ENCODE results near the gene ABHD11.
"Not testable (repeated sequence)": the region's sequence is repeated elsewhere in the genome, so short reads cannot be mapped to it uniquely, and the experiment has no call there.

The ABHD11 gene

DNA sequence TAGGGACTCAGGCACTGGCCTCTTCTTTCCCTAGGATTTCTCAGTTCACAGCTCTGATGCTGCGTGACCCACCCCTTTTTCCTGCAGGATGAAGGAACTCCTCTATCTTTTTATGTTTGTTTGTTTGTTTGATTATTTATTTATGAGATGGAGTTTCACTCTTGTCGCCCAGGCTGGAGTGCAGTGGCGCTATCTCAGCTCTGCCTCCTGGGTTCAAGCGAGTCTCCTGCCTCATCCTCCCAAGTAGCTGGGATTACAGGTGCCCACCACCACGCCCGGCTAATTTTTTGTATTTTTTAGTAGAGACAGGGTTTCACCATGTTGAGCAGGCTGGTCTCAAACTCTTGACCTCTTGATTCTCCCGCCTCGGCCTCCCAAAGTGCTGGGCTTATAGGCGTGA, 18.2 kb downstream of the ABHD11 start:
- FAIRE-seq; DNase-seq (ENCODE audit: low spot score): not testable (repeated sequence)

DNA sequence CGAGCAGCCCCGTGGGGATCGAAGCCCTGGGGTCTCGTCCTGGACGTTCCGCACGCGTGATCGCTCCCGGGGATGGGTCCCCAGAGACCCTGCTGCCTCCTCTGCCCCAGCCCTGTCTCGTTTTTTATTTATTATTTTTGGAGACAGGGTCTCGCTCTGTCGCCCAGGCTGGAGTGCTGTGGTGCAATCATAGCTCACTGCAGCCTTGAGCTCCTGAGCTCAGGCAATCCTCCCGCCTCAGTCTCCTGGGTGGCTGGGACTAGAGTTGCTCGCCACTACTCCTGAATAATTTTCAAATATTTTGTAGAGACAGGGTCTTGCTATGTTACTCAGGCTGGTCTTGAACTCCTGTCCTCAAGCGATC, 18.8 kb downstream of the ABHD11 start:
- DNase-seq (ENCODE audit: low spot score) (no peak), FAIRE-seq (no peak)

DNA sequence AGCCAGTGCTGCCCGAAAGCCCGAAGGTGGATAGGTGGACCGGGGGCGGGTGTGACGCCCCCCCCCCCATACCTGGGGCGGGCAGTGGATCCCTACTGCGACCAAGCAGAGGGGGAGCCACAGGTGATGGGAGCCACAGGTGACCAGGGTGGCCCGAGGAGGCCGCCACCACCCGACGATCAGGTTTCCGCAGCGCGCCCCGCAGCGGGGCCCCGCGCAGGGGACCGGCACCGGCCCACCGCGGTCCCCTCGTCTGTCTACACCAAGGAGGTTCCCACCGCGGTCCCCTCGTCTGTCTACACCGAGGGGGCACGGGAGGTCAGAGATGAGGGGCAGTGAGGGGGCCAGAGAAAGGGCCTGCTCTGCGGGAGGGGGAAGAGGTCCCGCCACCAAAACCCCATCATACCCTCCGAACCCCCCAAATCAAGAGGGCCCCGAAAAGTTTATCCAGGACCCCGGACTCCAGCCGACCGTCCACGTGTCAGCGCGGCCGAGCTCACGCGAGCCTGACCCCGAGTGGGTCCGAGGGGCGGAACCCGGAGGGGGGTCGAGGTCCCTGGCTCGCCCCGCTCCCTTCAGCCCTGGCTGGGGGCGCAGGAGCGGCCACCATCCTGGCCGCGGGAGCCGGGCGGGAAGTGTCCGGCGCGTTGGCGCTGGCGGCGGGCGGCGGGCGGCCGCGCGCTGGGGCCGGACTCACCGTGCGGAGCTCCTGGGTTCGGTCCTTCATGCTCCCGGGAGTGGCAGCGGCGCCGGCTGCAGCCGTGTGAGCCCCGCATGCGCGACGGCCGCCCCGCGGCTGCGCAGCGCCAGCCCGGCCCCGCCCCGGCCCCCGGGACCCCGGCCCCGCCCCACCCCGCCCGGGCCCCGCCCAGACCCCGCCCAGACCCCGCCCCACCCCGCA, 19.4 kb downstream of the ABHD11 start, which contains the start of gene STX1A:
STX1A (minus strand) TSS at position 765 of the 901 bp plus-strand sequence; CDS start at position 727, 38 bp downstream.
- FAIRE-seq: no peak
- DNase-seq (ENCODE audit: low spot score): peak; percentile 42

DNA sequence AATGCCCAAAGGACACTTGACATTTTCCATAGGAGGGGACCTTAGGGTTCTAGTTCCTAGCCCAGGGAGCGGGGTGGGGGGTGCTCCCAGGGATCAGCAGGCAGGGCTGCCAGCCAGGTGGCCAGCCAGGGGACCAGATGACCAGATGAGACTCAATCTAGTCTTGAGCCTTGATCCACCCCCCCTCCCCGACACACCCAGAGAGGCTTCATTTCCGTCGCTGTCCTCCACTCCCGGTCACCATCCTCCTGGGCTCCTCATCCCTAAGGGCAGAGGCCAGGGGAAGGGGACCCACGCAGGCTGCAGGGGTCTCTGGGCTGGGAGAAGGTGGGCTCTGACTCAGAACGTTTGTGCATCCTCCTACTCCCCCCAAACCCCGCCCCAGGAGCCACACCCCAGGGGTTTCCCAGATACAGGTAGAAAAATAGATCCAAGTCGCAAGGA, 20.1 kb downstream of the ABHD11 start:
- DNase-seq (ENCODE audit: low spot score): no peak
- FAIRE-seq: no peak

DNA sequence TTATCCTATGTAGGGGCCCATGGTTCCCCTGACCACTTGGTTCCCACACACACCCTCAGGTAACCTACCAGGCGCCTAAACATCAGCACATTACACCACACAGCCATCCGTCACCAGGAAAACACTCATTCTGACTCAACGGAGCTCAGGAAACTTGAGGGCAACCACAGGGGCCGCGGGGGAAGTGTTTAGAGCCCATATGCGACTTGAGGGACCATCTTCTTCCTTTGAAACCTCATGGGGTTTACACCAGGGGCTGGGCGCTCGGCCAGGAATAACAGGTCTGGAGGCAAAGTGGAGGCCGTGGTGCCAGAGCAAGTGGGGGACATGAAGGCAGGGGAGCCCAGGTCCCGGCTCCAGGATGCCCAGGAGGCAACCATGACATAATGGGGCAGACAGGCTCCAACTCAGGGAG, 20.6 kb downstream of the ABHD11 start:
- FAIRE-seq (peak; percentile 88), DNase-seq (ENCODE audit: low spot score) (peak; percentile 95)

DNA sequence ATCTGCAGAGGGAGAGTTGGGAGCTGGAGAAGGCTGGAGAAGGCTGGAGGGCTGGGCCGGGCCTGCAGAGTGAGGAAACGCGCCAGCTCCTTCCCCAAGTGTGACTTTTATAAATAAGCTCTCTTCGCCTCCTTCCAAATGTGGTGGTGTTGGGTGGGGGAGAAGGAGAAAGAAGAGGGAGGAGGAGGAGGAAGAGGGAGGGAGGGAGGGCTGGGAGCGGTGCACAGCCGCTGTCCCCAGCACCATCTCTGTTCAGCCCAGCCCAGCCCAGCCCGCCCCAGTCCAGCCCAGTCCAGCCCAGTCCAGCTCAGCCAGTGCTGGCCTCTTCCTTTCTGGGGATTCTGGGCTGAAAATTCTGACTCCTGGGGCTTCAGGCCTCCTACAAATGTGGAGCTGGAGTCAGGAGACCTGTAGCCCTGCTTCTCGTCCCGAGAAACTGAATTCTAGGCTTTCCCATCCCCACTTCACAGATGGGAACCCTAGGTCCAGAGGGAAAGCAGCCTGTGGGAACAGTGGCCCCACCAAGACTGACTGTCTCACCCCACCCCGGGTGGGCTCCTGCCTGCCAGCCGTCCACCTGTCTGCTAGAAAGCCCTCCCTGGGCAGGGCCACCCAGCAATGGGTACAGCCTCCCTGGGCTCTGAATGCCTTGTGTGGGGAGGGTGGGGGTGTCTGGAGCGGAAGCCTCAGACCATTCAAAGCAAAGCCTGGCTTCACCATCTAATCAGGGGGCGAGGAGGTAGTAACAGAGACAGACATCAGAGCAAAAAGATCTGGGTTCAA, 21.4 kb downstream of the ABHD11 start:
- FAIRE-seq: no peak
- no peak for DNase-seq (ENCODE audit: low spot score)

DNA sequence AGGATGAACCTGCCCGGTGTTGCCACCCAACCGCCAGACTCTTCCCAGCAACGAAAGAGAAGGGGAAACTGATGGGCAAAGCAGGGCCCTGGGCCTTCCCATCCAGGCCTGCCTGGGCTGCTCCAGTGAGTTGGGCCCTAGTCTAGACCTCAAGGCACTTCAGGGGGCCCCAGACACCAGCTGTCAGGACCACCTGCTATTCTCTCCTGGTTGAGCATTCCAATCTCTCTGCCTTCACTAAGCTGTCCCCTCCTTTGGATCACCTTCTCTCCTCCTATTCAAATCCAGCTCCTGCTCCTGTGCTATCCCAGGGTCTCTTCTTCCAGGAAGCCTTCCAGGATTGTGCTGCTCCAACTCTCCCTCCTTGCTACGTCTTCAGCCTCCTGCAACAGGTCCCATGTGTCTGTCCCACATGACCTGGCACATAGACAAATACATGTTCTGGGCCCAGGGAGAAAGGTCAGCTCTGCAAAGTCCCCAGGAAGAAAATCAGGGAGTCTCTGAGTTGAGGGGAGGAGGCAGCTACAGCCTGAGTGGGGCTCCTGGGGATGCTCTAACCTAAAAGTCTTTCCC, 22.2 kb downstream of the ABHD11 start:
- FAIRE-seq: no peak

DNA sequence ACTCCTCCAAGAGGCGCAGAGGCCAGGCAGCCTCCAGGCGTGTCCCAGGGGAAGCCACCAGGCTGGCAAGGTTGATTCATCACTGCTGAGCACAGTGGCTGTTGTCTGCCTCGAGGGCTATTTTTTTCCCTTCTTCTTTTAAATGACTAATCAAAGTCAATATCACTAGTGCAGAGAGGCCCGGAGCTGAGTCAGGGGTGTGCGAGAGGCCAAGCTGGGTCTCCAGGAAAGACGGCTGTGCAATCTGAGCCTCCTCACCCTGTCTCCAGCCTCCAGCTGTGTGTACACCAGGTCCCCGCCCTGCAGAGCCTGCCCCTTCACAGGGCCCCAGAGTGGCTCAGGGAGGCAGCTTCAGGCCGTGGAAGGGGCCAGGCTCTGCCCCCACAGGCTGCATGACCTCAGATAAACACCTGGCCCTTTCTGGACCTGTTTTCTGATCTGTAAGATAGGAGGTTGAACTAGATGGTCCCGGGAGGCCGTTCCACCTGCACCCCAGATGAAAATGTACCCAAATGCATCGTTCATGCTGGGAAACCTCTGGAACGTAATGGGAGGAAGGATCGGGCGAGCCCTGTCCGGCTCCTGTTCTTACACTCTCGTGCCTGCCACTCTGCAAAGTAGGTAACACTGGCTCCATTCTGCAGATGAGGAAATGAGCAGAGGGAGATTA, 22.8 kb downstream of the ABHD11 start:
- FAIRE-seq: peak; percentile 93

More for the DNA sequence above, 22.2 kb downstream of the ABHD11 start:
- no peak for DNase-seq (ENCODE audit: low spot score)

DNA sequence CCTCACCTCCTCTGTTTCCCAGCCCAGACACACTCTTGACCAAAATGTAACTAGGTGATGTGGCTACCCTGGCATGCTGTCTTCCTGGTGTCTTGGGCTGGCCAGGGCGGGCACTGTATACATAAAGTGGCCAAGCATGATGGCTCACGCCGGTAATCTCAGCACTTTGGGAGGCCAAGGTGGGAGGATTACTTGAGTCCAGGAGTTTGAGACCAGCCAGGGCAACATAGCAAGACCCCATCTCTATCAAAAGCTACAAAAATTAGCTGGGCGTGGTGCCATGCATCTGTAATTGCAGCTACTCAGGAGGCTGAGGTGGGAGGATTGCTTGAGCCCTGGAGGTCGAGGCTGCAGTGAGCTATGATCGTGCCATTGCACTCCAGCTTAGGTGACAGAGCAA, 25.3 kb downstream of the ABHD11 start:
- not testable (repeated sequence) for FAIRE-seq; DNase-seq (ENCODE audit: low spot score)

More for the DNA sequence above, 22.8 kb downstream of the ABHD11 start:
- DNase-seq (ENCODE audit: low spot score): peak; percentile 99

DNA sequence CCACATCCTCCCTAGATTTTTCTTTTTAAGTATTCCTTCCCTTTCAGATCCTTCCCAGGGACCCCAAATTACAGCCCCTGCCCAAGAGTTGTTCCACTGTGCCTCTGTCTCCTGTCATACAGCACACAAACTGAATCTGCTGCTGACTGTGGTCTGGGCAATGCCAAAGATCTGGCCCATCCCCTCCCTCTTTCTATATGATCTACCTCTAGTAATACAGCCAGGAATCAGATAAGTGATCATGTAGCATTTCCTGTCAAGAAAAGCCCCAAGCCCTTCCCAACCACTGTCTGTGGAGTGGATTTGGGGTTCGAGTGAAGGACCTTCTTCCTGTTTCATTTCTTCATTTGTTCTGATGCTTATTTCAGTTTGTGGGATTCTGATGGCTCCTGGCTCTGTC, 25.8 kb downstream of the ABHD11 start:
- FAIRE-seq (no peak), DNase-seq (ENCODE audit: low spot score) (no peak)

DNA sequence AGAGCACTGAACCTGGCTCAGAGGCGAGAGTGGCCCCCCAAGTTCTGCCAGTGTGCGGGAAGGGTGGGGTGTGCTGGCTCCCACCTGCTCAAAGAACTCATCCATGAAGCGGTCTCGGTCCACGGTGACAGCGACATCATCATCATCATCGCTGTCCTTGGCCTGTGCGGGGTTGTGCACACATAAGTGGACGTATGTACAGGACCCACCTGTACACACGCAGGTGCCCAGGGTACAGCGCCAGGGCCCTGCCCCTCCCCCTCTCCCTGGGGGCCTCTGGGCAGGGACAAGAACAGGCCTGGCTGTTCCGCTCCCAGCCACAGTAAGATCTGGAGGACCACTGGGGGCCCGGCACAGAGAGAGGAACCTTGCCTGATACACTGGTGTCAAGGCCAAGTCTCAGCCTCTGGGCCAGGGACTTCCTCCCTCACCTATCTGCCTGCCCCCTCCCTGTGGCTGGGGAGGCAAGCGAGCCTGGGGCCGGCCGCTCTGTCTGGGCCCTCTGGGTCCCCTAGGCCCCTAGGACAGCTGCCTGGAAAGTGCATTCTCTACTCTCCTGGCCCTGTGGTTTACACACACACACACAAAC, 29.5 kb downstream of the ABHD11 start:
- no peak for DNase-seq (ENCODE audit: low spot score)
- no peak for FAIRE-seq

DNA sequence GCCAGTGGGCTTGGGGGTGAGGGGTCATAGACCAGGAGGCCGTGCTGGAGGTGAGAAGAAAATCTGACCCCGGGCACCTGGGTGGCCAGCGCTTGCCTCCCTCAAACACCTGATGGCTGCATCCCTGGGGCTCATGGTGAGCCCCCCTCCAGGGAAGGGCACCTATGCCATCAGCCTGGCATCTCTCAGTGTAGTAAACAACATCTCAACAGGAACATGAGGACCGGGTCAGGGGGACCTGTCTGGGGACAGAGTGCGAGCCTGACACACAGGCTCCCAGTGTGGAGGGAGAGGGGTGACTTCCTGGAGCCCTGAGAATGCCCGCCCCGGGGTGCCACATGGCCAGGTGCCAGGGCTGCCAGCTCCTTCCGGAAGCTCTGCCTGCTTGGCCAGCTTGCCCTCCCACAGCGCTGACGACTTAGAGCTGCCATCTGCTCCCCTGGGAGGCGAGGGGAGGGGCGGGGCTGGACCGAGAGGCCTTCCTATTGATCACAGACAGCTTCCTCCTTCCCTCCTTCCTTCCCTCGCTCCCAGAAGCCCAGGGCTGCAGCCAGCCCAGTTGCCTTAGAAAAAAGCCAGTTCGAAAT, 31.5 kb downstream of the ABHD11 start:
- FAIRE-seq: peak; percentile 74
- DNase-seq (ENCODE audit: low spot score): peak; percentile 85

DNA sequence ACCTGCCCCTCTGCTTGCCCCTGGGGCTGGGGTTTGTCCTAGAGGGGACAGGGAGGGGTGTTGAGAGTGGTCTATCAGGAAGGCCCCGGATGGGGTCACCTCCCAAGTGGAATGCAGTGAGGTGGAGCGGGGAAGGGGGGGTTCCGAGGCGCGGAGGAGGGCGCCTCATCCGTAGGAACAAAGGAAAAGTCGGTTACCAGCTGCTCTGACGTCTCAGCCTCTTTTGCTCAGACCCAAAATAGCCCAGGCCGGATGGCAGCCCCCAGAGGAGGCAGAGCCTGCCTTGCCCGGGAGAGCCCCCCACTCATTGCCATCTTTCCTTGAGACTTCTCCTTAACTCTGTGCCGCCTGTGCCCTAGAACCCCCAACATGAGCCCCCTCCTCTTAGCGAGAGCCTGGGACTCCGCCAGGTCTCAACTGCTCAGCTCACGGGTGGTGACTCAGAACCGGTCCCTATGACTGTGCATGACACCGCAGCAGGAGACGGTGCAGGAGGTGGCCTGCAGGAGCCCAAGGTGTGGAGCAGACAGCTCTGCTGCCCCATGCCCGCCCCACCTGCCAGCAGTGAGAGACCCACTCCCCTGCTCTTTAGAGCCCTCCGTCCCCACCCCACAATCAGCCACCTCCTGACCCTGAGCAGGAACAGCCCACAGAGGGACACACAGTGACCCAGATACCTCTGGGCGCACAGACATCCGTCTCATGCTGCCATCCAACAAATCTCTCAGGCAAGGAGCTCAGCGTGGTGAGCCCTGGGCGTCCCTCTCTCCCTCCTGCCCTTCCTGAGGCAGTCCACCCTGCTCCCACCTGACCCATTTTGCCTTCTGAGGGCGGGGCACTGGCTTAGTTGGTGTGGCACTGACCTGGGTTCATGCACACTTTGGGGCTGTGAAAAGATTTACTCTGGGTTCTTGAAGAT, 32.2 kb downstream of the ABHD11 start:
- peak; percentile 17 for FAIRE-seq

DNA sequence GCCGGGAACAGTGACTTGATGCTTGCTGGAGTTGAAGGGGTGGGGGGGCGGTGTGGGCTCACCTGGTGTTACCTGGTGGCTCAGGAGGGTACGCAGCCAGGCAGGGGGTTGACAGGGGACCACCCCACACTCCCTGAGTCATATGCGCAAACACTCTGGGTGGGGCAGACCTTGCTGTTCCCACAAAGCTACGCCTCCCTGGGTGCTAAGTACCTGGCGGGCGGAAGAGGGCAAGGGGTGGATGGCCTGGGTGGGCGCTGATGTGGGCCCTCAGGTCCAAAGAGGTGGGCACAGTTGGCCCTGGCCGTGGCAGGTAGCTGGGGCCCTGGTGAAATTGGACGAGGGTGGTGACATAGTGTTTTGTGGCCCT, 33.1 kb downstream of the ABHD11 start:
- no peak for FAIRE-seq
- no peak for DNase-seq (ENCODE audit: low spot score)

More for the DNA sequence above, 32.2 kb downstream of the ABHD11 start:
- DNase-seq (ENCODE audit: low spot score): peak; percentile 75

DNA sequence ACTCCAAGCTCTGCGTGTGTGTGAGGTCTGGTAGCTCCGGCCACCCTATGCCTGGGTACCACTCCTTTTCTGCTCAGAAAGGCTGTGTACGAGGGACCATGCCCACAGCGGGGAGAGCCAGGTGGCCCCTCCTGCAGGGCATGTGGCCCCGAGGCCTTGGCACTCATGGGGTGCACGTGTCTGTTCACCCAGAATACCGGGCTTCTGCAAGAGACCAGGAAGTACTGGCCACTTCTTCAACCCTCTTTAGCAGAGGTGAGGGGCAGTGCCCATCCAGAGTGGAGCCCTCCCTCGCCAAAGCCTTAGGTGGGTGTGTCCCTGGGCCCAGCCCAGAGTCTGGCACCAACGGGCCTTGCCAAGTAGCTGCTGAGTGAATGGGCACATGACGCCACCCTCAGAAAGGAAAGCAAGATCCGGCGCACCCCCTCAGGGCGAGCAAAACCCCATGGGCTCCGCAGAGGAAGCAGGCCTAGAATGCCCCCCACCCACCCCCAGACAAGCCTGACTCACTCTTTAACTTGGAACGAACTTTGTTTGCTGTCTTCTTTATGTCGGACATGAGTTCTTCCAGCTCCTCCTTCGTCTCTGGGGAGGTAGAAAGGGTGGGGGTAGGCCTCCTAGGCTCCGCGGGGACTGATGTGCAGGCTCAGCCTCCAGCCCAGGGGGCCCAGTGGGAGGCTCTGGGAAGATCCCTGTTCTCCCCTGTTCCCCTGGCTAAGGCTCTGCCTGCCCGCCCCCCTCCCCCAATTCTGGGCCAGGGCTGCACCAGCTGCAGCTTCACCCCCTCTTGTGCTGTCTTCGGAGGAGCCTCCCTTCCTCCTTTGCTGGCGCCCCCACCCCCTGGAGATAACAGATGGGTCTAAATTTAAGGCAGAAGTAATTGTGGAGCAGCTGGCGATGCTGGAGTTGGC, 33.7 kb downstream of the ABHD11 start:
- no peak for DNase-seq (ENCODE audit: low spot score)
- no peak for FAIRE-seq

DNA sequence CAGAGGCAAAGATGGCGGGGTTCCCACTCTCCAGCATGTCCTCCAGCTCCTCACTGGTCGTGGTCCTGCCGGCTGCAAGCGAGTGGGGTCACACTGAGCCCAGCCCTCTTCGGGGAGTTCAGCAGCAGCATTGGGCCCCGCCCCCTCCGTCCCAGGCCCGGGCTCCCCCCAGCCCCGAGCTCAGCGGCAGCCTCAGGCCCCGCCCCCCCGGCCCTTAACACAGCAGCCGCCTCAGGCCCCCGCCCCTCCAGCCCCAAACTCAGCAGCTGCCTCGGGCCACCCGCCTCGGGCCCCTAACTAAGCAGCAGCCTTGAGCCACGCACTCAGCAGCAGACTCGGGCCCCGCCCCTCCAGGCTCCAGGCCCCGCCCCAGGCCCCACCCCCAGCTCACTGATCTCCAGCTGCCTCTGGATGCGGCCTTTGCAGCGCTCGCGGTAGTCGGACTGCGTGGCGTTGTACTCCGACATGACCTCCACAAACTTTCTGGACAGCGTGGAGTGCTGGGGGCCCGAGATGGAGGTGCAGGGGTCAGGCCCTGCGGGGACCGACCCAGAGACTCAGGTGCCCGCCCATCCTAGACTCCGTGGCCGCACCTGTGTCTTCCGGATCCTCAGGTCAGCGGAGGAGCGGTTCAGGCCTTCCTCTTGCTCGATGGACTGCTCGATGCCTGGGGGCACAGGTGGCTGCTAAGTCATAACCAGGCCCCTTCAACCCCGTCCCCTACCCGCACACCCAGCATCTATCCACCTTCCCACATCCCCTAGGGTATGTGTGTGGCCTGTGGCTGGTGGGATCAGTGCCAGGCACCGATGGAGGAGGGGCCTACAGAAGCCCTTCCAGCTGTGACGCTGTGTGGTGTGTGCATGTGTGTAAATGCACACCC, 34.6 kb downstream of the ABHD11 start:
- no peak for DNase-seq (ENCODE audit: low spot score)
- no peak for FAIRE-seq

DNA sequence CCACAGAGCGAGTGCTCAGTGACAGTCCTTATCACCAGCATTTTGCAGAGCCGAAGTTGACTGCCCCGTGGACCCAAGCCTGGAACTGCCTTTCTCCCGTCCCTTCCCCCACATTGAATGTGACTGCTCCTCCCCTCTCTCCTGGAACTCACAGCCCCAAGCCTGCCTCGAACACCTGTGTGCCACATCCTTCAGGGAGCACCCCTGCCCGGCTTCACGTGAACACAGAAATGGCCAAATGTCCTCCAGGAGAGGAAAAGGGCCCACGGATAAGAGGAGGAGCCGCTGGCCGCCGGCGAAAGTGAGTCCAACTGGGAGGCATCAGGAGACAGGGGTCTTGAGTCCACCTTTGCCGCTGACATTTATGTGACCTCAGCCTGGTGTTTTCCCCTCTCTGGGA, 35.4 kb downstream of the ABHD11 start:
- FAIRE-seq: no peak
- DNase-seq (ENCODE audit: low spot score): no peak
